GM13976 (cell line): ENCODE results near the gene DPF3.
A peak's percentile ranks its signal among the peaks of the same experiment; 100 is the strongest.

Source experiments
- DNase-seq: peaks from one replicate; pipeline ENCODE4 v3.0.0; 2012; ENCODE audit warnings: low spot score
- CTCF ChIP-seq: IDR thresholded peaks from 2 replicates; pipeline ENCODE4 v1.5.1; 2012; ENCODE audit warnings: borderline replicate concordance, mild to moderate bottlenecking; ENCODE audit not compliant: insufficient read depth; ENCODE audit errors: extremely low read depth, missing control alignments, control extremely low read depth
- in situ Hi-C: fragments of 300-500 bp; cut with MboI; formaldehyde crosslinking; loops from one replicate; pipeline ENCODE4 v1.12.0; 2022; ENCODE audit warnings: low sequenced_read_pairs, mixed read lengths, inconsistent platforms; ENCODE audit not compliant: unreplicated experiment

Gene DPF3

DNA sequence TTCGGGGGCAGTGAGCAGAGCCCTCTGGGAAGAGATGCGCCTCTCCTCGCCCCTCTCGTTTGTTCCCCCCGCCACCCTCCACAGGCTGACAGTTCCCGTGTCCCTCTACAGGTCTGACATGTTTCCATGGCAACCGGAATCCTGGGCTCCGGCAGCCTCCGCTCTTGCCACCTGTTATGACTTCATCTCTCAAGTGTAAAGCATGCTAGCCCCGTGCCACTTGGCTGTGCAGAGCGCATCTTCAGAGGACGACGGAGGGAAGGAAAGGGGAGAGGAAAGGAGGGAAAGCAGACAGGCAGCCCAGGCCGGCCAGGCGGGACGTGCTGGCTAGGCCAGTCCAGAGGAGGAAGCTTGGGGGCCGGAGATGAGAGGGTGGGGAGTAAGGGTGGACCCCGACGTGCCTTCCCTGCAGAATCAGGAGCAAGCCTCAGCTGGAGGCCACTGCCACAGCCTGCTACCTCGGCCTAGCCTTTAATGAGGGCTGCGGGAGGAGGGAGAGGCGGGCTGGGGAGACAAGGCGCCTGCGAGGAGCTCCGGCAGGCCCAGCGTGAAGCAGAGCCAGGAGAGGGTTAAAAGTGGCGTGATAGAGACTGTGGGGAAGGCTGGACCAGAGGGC is 214.3 kb downstream of the DPF3 start:
- in situ Hi-C loops, result no loop called here
- TF ChIP-seq CTCF, result no peak

GRCh38 chr14:72679141-72679535 is 214.8 kb downstream of the DPF3 start:
- no peak for DNase-seq

More for the DNA sequence above, 214.3 kb downstream of the DPF3 start:
- no peak for DNase-seq

GRCh38 chr14:72678356-72678755 is 215.5 kb downstream of the DPF3 start:
- in situ Hi-C loops, result no loop called here
- no peak for TF ChIP-seq CTCF

More at GRCh38 chr14:72679141-72679535, 214.8 kb downstream of the DPF3 start:
- no peak for TF ChIP-seq CTCF
- in situ Hi-C loops, result no loop called here

DNA sequence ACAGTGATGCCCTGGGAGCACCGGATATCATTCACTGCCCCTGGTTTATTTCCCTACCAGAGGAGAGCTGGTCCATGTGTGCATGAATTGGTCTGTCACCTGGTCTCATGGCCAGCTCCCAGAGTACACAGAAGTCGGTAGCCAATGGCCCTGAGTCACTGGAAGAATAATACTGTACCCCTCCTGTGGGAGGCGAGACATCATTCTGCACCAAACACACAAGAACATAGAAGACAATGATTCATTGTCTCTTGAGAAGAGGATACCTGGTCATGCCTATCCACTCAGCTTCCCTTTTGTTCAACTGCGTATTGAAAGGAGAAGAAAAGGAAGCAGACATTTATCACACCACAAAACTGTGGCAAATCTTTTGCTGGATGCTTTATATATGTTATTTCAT is 216.2 kb downstream of the DPF3 start:
- in situ Hi-C loops, result no loop called here
- no peak for TF ChIP-seq CTCF

More at GRCh38 chr14:72678356-72678755, 215.5 kb downstream of the DPF3 start:
- DNase-seq, result no peak

DNA sequence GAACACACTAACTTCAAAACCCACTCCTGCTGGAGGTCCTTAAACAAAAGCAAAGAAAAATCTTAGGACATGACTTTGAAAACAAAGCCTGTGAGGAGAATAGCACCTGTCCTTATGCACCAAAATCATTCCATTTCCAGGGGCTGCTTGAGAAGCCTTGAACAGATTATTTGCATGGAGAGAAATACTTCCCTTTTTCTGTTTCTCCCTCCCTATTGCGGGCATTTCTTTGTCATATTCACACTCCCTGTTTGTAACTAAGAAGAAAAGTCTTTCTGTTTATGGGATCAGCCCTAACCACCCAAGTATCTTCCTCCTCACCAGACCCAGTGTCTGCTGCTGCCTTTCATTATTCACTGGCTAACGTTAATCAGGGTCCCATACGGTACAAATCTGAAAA is 218.8 kb downstream of the DPF3 start:
- DNase-seq, result peak; percentile 46
- no peak for TF ChIP-seq CTCF
- in situ Hi-C loops, result no loop called here

More for the DNA sequence above, 216.2 kb downstream of the DPF3 start:
- no peak for DNase-seq

DNA sequence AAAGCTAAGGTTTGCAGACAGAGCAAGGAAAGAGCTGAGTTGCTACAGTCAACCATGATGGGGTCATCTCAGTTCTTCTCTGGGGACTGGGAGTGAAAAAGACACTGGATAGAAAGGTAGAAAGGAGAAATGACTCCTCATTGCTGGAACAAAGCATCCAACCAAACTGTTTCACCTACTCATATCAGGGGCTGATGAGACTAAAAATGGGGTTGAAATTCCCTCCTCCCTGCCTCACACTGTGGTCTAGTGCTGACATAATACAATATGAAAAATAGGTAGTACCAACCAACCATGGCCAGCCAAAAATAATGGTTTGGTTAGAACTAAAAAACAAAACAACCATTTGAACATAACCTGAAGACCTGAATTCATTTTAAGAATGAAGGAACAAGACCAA is 220.7 kb downstream of the DPF3 start:
- TF ChIP-seq CTCF, result no peak
- in situ Hi-C loops, result no loop called here
- no peak for DNase-seq
